Measurements from ENCODE around the gene TBRG4.

Gene TBRG4

DNA sequence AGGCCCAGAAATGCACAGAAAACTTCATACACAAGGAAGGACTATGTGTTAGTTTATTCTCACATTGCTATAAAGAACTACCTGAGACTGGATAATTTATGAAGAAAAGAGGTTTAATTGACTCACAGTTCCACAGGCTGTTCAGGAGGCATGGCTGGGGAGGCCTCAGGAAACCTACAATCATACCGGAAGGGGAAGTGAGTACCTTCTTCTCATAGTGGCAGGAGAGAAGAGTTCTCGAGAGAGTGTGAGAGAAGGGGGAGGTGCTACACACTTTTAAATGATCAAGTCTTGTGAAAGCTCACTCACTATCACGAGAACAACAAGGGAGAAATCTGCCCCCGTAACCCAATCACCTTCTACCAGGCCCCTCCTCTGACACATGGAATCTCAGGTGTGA is 29.3 kb upstream of the TBRG4 start:
- DNase-seq, result no peak

DNA sequence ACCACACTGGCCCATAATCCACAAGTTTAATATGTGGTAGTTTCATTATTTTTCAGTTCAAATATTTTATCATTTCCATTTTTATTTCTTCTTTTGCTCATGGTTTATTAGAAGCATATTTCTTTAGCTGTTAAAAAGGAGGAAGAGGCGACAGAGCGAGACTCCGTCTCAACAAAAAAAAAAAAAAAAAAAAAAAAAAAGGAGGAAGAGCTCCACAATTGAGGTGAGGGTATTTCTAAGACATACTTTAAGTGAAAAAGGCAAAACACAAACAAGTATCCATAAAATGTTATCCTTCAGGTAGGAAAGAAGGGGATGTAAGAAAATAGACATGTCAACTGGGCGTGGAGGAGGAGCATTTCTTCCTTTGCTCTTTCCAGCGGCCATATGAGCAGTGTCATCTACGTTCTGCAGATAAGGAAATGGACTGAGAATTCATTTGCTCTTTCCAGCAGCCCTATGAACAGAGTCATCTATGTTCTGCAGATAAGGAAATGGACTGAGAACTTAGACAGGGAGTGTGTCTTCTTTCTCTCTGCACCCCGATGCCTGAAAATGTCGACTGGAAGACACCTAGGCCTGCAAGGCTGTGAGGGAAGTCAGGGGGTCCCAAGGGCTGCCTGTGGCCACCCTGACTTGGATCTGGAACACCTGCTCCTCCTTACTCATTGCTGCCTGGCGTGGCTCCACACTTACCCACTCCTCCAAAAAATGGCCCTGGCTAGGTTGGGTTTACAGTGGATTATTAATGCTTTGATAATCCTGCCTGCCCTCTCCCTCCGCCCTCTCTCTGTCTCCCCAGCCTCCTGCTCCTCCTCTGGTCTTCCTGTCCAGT is 27.2 kb upstream of the TBRG4 start:
- no peak for DNase-seq

DNA sequence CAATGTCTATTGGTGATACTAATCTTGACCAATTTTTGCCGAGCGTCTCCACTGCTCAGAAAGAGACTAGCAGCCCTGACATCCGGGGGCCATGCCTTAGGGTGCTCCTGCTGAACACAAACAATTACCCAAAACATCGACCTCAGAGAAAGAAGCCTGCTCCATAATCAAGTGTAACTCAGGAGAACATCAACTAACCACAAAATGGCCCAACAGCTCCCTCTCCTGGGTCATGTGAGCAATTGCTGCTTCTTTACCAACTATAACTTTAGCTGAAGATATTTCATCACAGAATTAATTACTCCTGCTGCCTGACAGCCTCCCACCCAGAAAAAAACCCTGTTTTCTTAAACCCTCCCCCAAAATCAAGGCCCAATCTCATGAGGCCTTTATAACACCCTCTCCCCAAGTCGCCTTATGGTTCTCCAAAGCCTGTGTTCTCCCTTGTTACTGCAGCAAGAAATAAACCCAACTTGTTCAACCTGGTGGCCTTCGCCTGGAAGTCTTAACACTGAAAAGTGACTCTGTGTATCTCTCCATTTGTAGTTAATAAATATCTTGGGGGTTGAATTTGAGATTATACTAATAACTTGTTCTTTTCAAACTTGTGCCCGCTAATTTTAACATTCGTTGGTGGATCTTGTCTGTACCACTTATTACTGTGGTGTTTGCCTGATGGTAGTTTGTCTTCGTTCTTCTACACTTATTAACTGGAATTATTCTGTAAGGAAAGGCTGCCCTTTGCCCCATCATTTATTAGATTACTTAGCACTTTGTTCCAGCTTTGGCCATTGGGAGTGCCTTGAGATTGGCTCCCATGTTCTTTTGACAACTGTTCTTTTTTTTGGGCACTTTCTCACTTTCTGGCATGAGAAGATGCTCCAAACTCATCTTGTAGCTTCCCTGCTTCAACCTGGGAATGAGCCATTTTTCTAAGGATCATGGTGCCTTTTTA is 24.9 kb upstream of the TBRG4 start:
- DNase-seq, result no peak

DNA sequence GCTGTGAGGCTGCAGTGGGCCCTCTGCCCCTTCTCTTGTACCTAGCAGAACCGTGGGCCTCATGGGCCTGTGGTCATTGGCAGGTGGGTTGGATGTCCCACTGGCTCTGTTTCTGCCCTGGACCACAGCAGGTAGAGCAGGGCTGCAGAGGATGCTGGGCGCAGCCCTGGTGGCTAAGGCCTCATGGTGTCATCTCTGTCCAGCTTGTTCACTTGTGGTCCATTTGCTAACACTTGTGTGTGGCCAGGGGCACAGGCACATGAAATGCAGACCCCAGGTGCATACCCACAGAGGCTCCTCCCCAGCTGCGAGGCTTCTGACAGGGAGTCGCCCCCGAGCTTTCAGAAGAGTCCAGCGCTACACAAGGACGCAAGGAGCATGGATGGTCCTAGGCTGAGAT is 22.4 kb upstream of the TBRG4 start:
- DNase-seq, result no peak

DNA sequence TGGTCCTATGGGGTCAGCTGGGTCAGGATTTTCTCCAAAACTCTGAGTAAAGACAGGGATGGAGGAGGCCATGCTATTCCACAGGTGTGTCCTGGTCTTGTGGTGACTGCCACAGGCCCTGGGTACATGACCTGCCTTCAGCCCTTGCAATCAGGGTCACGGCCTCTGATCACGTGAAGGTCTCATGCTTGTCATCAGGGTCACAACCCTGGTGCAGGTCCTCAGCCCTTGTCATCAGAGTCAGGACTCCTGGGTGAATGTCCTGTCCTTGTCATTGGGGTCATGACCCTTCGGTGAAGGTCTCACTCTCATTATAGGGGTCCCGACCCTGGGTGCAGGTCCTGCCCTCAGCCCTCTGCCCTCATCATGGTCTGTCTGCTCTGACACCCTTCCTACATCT is 21.9 kb upstream of the TBRG4 start:
- no peak for DNase-seq

DNA sequence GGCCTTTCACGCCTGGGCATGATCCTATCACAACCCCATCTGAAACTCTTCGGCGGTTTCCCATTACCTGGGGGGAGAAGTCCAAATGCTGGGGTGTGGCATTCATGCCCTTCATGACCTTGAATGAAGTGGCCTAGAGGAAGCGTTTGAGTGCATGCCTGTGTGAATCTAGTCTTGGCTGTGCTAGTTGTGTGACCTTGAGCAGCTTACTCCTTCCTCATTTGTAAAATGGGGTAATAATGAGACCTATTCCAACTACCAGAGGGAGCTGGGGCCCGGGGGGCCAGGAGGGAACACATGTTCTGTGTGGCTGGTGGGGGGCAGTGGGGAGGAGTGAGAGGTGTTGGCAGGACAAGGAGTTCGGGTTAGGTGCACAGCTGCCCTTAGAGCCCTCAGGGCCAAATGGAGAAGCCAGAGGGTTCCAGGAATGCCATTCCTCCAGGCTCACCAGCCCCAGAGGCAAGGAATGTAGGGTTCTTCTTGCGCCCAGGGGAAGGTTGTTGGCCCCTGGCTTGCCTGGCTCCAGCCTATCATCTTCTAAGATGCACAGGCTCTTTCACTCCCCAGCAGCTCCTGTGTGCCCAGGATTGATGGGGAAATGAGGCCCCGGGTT is 21.3 kb upstream of the TBRG4 start:
- DNase-seq, result no peak

DNA sequence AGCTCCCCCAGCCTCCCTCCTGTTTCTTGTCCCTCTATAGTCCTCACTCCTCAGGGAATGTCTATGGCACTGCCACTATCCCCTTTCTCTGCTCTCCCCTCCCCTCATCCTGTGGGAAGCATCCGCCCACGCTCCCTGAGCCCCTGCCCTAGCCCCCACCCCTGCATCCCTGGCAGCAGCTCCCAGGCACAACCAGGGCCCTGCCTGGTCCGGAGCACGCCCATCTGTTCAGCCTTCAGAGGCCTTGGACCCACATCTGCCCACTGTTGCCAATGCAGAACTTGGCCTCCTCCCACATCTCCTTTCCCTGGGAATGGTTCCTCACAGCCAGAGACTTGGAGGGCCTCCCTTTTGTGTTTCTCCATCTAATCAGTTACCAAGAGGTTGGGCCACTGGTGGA is 20.4 kb upstream of the TBRG4 start:
- no peak for DNase-seq

DNA sequence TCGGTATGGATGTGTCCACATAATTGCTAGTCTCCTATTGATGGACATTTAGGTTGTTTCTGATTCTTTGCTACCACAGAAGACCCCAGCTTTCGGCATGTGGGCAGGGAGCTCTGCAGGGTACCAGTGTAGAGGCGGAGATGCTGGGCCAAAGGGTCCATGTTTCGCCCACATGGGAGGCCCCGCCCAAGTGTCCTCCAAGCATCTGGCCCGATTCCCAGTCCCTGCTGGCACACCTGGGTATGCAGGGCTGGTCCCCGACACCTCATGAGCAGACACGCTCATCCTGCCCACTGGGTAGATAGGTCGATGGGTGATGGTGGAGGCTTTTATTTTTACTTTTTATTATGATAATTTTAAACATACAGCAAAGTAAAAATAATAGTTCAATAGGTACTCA is 19.4 kb upstream of the TBRG4 start:
- no peak for DNase-seq

DNA sequence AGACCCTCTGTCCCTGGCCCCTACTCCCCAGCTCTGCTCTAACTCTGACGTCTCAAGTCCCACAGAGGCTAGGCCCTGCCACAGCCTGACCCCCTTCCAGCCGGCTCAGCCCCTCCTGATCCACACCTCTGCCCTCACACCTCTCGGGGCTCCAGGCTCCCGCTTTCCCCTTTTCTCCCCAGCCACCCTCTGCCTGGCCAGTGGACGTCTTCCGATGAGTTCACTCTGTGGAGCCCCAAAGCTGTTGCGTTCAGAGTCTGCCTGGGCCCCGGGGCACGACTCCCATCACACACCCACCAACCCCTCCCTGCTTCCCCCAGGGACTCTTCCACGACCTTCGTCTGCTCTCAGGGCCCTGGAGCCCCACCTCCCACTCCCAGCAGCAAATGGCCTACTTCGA is 18.4 kb upstream of the TBRG4 start:
- no peak for DNase-seq

DNA sequence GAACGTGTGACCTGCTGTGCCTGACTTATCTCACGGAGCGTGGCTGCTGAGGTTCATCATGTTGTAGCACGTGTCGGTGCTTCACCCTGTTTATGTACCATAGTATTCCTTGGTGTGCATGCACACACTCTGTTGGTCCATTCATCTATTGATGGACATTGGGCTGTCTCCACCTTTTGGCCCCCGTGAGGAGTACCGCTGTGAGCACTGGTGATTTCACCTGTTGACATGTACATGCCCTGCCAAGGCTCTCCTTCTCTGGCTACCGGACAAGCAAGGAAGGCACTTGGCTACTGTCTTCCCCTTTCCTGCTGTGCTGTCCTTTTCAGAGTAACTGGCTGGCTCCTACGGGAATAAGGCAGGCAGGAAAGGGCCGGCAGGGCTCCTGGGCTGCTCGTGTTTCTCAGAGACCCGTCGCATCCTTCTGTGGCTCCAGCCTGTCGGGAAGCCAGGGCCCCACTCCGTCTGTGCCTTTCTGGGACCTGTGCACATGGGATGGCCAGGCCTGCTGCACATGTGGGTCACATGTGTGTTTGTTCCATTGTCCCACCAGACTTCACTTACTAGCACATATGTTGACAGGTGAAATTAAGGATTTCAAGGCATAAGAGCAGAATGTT is 17.8 kb upstream of the TBRG4 start:
- DNase-seq, result no peak

DNA sequence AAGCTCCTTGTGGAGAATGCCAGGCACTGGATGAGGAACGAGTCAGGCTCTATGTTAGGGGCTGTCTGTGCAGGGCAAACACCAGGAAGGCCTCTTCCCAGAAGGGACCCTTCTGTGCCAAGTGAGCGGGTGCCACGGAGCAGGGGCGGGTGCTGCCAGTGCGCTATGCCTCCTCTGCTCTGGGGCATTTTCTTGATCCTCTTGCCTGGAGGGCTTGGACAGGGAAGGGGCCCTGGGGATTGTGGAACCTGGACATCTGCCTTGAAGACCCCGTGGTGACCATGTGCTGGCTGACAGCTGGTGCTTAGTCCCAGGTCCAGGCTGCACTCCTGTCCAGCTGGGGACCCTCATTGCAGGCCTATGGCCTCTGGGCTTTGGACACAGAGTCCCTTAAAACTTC is 15.4 kb upstream of the TBRG4 start:
- DNase-seq, result no peak

DNA sequence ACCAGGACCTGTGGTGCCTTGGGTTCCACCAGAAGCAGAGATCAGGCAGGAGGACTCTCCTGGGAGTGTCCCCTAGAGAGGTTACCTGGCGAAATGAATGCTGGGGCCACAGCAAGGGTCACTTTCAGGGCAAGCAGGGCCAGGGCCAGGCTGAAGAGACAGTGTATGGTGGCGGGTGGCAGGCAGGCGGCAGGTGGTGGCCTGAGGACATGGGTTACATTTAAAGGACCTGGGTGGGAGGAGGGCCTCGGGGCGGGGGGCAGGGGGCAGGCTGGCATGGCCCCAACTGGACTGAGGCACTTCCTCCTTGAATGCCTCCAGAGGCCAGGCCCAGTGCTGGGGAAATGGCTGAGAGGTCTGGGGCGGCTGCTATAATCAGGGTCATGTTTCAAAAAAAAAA is 14.7 kb upstream of the TBRG4 start:
- no peak for DNase-seq

DNA sequence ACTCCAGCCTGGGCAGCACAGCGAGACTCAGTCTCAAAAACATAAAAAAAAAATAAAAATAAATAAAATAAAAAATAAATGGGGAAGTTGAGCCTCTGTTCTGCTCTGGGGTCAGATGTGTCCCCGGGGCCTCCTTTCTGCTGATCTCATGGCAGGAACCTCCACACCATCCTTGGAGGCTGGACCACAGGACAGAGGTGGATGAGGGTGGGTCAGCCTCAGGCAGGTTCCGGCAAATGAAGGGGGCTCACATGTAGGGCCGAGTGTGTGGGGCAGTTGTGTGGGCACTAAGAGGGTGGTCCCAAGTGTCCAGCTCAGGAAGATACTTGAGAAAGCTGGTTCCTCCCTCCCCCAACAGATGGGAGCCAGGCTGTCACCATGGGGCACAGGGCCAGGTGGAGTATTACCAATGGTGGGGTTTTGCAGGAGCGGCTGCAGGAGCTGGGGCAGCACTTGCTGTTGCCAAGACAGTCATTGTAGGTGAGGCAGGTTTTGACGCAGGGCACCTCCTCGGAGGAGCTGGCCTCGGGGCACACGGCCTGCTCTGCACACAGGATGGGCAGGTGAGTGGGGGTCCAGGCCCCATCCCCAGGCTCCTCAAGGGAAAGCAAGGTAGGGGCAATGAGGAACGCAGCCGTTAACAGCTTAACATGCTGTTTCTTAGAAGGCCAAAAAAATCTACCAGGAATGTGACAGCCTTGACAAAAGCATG is 13.9 kb upstream of the TBRG4 start:
- DNase-seq, result no peak

DNA sequence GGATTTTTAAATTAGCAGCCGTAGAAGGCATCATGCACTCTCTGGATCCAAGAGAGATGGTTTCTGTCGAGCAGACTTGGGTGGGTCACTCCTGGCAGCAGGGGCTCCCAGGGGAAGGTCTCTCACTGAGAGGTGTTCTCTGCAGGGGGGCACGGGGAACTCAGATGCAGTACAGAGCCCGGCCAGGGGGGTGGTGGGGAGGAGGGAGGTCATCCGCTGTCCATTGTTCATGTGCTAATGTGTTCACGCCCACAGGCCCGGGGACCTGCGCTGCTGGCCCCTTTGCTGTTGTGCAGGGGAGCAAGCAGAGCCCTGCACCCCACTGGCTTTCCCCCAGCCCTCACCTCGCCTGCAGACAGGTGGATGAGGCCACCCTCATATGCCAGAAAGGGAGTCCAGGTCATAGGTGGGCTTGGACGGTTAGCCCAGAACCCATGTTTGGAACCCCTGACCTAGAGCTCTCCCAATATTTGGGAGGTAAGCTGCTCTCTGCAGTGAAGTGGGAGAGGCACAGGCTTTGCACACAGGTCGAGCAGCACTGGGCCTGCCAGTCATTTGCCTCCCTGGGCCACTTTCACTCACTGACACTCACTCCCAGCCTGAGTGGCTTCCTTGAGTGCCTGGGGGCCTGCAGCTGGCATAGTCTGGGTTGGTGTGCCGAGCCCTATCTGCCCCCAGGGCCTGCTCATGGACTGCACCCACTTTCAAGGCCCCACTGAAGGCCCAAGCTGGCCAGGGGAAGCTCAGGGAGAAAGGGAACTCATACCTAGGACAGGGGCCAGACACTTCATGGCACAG is 12.6 kb upstream of the TBRG4 start:
- DNase-seq, result no peak

DNA sequence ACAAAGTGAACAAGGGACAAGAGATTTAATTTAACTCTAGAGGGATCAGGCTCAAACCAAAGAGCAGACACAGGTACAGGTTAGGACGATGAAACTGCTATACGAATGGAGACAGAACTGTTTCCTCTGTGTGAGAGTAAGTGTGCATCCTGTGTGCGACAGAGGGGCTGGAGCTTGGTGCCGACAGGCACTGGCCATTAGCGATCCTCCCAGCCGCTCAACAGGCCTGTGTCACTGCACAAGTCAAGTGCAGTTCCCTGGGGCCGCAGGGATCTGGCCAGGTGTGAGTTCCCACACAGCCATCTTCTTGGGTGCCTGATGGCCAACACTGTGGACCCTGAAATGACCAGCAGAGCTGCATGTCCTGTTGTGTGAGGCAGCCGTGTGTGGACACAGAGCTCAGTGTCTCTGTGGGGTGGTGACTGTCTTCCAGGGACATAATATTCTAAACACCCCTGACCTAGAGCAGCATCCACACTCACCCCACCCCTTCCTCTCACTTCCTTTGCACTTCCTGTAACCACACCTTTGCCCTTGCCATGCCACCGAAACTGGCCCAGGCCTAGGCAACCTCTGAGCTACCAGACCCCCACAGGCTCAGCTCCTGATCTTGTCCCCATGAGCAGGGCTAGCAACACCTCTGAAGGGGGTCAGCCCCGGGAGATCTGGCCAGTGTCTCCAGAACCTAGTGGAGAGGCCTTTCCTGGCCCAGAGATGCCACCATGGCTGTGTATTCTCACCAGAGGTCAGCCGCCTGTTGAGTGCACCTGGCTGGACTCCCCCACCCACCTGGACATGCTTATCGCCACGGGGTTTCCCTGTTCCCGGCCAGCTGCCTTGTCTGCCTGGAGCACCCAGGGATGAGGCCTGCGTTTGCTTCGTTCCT is 11.7 kb upstream of the TBRG4 start:
- no peak for DNase-seq

DNA sequence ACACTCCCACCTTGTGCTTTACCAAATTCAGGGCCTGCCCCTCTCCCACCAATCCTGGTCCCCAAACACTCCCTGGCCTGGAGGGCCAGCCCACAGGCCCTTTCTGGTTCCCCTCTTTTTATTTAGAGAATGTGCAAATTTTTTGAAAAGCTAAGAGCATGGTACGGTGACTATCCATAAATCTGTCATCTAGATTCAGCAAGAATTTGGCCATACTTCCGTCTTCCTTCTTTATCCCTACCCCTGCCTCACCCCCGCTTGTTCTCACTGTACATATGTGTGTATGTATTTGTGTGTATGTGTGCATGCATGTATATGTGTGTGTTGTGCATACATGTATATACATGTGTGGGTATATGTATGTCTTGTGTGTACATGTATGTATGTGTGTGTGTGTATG is 8.1 kb upstream of the TBRG4 start:
- DNase-seq, result no peak

DNA sequence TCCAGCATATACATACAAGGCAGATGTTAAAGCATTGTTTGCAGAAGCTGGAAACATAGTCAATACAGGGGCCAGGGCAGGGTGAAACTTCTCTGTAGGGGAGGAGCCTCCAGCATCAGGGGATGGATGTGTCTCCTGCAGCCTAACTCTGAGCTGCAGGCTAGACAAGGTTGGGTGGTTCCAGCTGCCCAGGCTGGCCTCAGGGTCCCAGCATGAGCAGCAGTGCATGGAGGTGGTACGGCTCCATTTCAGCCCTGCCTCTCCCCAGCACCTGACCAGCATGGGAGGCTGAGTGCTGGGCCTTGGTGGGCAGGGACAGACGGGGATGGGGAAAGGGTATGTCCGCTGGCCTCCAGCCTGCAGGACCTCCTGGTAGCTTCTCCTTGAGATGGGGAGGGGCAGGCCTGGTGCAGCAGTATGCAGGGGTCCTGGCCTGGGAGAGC is 7.4 kb upstream of the TBRG4 start:
- no peak for DNase-seq

DNA sequence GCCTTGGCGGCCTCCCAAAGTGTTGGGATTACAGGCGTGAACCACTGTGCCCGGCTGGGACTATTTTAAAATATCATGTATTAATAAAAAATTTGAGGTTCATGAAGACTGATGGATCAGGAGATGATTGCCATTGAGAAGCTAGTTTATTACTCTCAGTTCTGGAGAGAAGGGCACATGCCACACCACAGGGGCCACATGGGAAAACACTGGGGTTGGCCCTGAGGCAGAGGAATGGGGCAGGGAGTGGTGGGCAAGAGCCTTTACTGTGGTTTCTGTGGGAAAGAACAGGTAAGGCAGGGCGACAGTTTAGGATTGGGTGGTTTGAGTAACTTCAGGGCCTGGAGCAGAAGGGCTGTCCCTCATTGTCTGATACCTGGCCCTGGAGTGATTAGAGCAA is 6.8 kb upstream of the TBRG4 start:
- DNase-seq, result no peak

DNA sequence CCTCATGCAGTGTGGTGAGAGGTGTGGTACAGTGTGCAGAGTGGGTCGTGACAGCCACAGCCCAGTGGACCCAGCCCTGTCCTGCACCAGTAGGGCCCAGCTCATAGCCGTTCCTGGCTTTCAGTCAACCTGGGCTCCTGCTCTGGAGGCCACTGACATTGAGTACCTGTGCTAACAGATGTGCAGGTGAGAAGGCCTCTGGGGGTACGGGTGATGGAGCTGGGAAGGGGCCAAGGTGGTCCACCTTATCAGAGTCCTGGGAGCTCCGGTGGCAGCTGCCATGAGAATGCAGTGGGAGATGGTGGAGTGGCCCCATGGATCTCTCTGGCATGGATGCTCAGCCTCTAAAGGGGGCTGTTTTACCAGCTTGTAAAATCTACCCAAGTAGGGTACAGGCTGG is 6.1 kb upstream of the TBRG4 start:
- no peak for DNase-seq

DNA sequence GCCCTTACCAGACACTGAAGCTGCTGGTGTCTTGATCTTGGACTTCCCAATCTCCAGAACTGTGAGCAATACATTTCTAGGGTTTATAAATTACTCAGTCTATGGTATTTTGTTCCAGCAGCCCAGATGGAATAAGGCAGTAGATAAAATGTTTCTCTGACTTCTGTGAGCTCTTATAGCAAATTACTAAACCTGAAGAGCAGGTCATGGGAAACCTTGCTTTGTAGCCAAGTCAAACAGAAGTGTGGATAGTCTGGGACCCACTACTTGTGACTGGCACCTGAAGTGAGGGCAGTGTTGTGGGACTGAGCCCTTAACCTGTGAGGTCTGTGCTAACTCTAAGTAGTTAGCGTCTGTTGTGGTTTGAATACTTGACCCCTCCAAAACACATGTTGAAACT is 4.6 kb upstream of the TBRG4 start:
- DNase-seq, result no peak

DNA sequence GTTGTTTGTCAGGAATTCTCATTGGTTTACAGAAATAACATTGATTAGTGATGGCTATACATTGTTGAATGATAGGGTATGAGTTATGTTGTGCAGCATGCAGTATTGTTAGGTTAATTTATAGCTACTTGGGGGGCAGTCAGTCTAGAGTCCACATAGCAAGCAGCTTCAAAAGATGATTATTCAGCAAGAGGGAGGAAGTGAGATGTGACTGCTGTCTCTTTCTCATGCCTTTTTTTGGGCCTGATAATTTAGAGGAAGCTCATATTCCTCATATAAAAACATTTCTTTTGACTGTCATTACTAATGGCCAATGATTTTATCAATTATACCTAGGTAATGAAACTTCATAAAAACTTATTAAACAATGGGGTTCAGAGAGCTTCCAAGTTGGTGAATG is 3.4 kb upstream of the TBRG4 start:
- no peak for DNase-seq

All from NCI-H2029 (cell line).